WTC11 (cell line): ENCODE results near the gene RGL3.

ENCODE experiments used
- ESRRA ChIP-seq: sonication (generic); formaldehyde crosslinking; IDR thresholded peaks from 2 replicates; pipeline ENCODE4 v1.8.1; 2022; ENCODE audit warnings: mild to moderate bottlenecking, missing genetic modification reagents, borderline replicate concordance
- FOXK1 ChIP-seq: sonication (generic); formaldehyde crosslinking; IDR thresholded peaks from 2 replicates; pipeline ENCODE4 v1.8.0; 2022; ENCODE audit warnings: mild to moderate bottlenecking, moderate library complexity, missing genetic modification reagents
- FOXP1 ChIP-seq: sonication (generic); formaldehyde crosslinking; IDR thresholded peaks from 2 replicates; pipeline ENCODE4 v1.8.0; 2022; ENCODE audit warnings: missing genetic modification reagents, mild to moderate bottlenecking, moderate library complexity, borderline replicate concordance
- GABPB1 ChIP-seq: sonication (generic); formaldehyde crosslinking; IDR thresholded peaks from 2 replicates; pipeline ENCODE4 v1.8.1; 2023; ENCODE audit warnings: mild to moderate bottlenecking, missing genetic modification reagents
- NFE2L1 ChIP-seq: sonication (generic); formaldehyde crosslinking; IDR thresholded peaks from 2 replicates; pipeline ENCODE4 v1.8.1; 2023; ENCODE audit warnings: missing genetic modification reagents
- SMAD3 ChIP-seq: sonication (generic); formaldehyde crosslinking; IDR thresholded peaks from 2 replicates; pipeline ENCODE4 v1.8.0; 2022; ENCODE audit warnings: missing genetic modification reagents, mild to moderate bottlenecking, borderline replicate concordance
- TEAD4 ChIP-seq: sonication (generic); formaldehyde crosslinking; IDR thresholded peaks from 2 replicates; pipeline ENCODE4 v1.8.0; 2022; ENCODE audit warnings: mild to moderate bottlenecking, missing genetic modification reagents
- ZBTB21 ChIP-seq: sonication (generic); formaldehyde crosslinking; IDR thresholded peaks from 2 replicates; pipeline ENCODE4 v1.8.1; 2023; ENCODE audit warnings: mild to moderate bottlenecking, missing genetic modification reagents, borderline replicate concordance
- ZNF232 ChIP-seq: sonication (generic); formaldehyde crosslinking; IDR thresholded peaks from 2 replicates; pipeline ENCODE4 v1.8.0; 2022; ENCODE audit warnings: mild to moderate bottlenecking, missing genetic modification reagents
- ZNF263 ChIP-seq: sonication (generic); formaldehyde crosslinking; IDR thresholded peaks from 2 replicates; pipeline ENCODE4 v1.8.1; 2022; ENCODE audit warnings: low read depth, mild to moderate bottlenecking, moderate library complexity, missing genetic modification reagents
- TF ChIP-seq, protein P1 (sequence below): fragments of 200-600 bp; IDR thresholded peaks from 2 replicates; pipeline ENCODE4 v1.8.0; 2022; ENCODE audit warnings: antibody characterized with exemption
- TF ChIP-seq, protein P2 (sequence below): sonication (generic); formaldehyde crosslinking; IDR thresholded peaks from 2 replicates; pipeline ENCODE4 v1.8.1; 2022; ENCODE audit warnings: low read depth, mild to moderate bottlenecking, moderate library complexity, missing genetic modification reagents, borderline replicate concordance
- TF ChIP-seq, protein P3 (sequence below): sonication (generic); formaldehyde crosslinking; IDR thresholded peaks from 2 replicates; pipeline ENCODE4 v1.8.0; 2022; ENCODE audit warnings: mild to moderate bottlenecking, missing genetic modification reagents
- TF ChIP-seq, protein P4 (sequence below): sonication (generic); formaldehyde crosslinking; IDR thresholded peaks from 2 replicates; pipeline ENCODE4 v1.8.0; 2022; ENCODE audit warnings: mild to moderate bottlenecking, missing genetic modification reagents

DNA sequence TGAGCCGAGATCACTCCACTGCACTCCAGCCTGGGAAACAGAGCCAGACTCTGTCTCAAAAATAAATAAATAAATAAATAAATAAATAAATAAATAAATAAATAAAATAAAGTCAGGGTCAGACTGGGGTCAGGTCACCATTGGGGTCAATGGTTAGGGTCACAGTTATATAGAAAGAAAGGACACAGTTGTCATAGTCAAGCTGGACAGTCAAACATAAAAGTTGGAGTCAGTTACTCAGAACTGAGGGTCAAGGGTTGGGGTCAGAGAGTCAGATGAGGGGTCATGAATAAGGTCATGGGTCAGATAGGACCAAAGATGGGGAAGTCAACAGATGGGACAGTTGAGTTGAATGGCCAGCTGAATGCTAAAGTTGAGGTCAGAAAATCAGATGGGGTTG, 18.3 kb downstream of the RGL3 start:
- TF ChIP-seq, protein P1, sequence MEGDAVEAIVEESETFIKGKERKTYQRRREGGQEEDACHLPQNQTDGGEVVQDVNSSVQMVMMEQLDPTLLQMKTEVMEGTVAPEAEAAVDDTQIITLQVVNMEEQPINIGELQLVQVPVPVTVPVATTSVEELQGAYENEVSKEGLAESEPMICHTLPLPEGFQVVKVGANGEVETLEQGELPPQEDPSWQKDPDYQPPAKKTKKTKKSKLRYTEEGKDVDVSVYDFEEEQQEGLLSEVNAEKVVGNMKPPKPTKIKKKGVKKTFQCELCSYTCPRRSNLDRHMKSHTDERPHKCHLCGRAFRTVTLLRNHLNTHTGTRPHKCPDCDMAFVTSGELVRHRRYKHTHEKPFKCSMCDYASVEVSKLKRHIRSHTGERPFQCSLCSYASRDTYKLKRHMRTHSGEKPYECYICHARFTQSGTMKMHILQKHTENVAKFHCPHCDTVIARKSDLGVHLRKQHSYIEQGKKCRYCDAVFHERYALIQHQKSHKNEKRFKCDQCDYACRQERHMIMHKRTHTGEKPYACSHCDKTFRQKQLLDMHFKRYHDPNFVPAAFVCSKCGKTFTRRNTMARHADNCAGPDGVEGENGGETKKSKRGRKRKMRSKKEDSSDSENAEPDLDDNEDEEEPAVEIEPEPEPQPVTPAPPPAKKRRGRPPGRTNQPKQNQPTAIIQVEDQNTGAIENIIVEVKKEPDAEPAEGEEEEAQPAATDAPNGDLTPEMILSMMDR, result no peak
- TF ChIP-seq TEAD4 (CRISPR knock-in tag) (no peak), SMAD3 (CRISPR knock-in tag) (no peak), ZNF263 (CRISPR knock-in tag) (no peak), FOXP1 (no peak), ZNF232 (no peak), FOXK1 (CRISPR knock-in tag) (no peak), NFE2L1 (CRISPR knock-in tag) (no peak), ZBTB21 (CRISPR knock-in tag) (no peak), GABPB1 (no peak), ESRRA (CRISPR knock-in tag) (no peak)
- TF ChIP-seq, protein P2, sequence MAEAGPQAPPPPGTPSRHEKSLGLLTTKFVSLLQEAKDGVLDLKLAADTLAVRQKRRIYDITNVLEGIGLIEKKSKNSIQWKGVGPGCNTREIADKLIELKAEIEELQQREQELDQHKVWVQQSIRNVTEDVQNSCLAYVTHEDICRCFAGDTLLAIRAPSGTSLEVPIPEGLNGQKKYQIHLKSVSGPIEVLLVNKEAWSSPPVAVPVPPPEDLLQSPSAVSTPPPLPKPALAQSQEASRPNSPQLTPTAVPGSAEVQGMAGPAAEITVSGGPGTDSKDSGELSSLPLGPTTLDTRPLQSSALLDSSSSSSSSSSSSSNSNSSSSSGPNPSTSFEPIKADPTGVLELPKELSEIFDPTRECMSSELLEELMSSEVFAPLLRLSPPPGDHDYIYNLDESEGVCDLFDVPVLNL (CRISPR knock-in tag), result no peak
- TF ChIP-seq, protein P3, sequence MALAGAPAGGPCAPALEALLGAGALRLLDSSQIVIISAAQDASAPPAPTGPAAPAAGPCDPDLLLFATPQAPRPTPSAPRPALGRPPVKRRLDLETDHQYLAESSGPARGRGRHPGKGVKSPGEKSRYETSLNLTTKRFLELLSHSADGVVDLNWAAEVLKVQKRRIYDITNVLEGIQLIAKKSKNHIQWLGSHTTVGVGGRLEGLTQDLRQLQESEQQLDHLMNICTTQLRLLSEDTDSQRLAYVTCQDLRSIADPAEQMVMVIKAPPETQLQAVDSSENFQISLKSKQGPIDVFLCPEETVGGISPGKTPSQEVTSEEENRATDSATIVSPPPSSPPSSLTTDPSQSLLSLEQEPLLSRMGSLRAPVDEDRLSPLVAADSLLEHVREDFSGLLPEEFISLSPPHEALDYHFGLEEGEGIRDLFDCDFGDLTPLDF, result no peak
- TF ChIP-seq, protein P4, sequence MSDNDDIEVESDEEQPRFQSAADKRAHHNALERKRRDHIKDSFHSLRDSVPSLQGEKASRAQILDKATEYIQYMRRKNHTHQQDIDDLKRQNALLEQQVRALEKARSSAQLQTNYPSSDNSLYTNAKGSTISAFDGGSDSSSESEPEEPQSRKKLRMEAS, result no peak
